ENCODE data around the gene BMAL1.

Gene BMAL1

DNA sequence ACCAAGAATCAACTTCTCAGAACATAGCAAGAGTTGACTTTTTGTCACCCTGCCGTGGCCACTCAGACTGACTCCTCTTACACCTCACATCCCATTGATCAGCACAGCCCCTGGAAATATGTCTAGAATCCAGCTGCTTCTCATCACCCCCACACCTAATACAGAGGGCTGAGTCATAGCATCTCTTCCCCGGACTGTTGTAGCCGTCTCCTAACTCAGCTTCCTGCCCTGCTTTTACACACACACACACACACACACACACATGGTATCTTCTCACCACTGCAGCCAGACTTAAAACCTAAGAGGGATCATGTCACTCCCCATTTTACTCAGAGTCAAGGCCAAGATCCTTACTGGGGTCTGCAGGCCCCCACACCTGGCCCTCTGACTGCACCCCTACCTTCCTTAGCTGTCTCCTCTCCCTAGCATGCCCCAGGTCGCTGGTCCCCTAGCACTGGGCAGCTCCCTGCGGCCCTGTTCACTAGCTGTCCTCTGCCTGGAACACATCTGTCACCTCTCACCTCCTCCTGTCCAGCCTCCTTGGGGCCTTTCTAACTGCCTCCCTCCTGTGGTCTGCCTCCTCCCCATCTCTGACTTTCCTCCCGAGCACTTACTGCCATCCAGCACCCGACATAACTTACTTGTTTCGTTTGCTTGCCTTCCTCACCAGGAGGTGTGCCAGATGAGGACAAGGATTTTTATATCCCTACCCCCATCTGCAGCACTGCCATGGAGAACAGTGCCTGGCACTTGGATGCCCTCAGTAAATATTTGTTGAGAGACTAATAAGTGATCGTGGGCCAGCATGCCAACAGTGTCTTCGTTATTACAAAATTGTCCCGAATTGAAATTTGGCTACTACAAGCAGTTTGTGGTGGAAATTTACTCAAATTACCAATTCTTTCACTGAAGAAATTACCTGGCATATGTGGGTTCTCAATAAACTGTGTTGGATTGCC is 61.9 kb downstream of the BMAL1 start:
- Mint-ChIP-seq H3K27ac (peak overlapping the region; percentile 87), H3K4me3 (peak overlapping the region; percentile 66), H3K4me1 (peaks cover 50% of the 10 kb centered on the region), H3K9me3 (no peaks in the 10 kb centered on the region), H3K36me3 (peaks cover 1% of the 10 kb centered on the region), H3K27me3 (no peaks in the 10 kb centered on the region)
- CTCF ChIA-PET, result interaction anchor here (0.5 to 6.6 kb wide), 5 partner anchors 21 to 130 kb away, joined by 3 to 59 read pairs (median 4); no protein-coding TSS in a partner anchor
- DNase-seq, result peak; percentile 65

DNA sequence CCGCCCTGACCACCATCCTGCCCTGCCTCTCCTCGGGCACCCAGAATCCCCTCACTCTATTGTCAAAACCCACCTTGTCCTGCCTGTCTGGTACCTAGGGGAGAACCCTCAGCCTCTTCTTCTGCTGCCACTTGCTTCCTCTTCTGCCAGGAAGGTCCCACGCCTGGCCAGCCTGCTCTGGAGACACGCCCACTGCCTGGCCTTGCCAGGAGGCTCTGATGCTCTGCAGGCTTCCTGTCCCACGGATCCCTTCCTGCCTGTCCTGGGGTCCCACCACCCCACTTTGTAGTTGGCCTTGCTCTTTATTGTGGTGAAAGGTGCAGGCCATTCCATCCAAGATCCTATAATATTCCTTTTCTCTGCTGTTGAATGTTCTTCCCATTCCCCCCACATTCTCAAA is 63.4 kb downstream of the BMAL1 start:
- CTCF ChIA-PET, result interaction anchor here (6.6 kb wide), 1 partner anchor 132 kb away, joined by 59 read pairs; no protein-coding TSS in a partner anchor

DNA sequence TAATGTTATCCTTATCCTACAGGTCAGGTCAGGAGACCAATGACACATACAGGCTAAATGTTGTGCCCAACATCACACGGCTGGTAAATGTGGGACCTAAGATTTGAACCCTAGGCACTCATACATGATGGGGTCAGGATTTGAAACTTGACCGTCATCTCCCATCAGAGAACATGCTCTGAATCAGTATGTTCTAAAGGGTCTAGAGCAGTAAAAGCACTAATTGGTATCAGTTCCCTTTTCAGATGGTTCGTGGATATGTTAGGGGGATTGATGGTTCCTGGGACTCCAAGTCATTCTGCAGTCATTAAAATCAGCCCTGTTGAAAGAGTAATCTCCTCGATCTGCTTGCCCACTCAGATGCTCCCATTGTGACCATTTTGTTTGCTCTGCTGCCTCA is 65.5 kb downstream of the BMAL1 start:
- peaks cover 1% of the 10 kb centered on the region for H3K36me3 Mint-ChIP-seq
- no peak for DNase-seq
- CTCF ChIA-PET, result interaction anchor here (0.7 to 3.8 kb wide), 16 partner anchors 7 to 159 kb away, joined by 3 to 26 read pairs (median 5); no protein-coding TSS in a partner anchor
- H3K4me3 Mint-ChIP-seq, result no peak overlapping the region
- no peaks in the 10 kb centered on the region for H3K9me3 Mint-ChIP-seq
- H3K27me3 Mint-ChIP-seq, result no peaks in the 10 kb centered on the region
- no peak overlapping the region for H3K27ac Mint-ChIP-seq
- H3K4me1 Mint-ChIP-seq, result peaks cover 46% of the 10 kb centered on the region

More for the DNA sequence above, 63.4 kb downstream of the BMAL1 start:
- H3K4me1 Mint-ChIP-seq, result peaks cover 49% of the 10 kb centered on the region
- H3K4me3 Mint-ChIP-seq, result no peak overlapping the region
- H3K27me3 Mint-ChIP-seq, result no peaks in the 10 kb centered on the region
- no peak overlapping the region for H3K27ac Mint-ChIP-seq
- no peaks in the 10 kb centered on the region for H3K9me3 Mint-ChIP-seq
- H3K36me3 Mint-ChIP-seq, result peaks cover 1% of the 10 kb centered on the region
- DNase-seq, result no peak

DNA sequence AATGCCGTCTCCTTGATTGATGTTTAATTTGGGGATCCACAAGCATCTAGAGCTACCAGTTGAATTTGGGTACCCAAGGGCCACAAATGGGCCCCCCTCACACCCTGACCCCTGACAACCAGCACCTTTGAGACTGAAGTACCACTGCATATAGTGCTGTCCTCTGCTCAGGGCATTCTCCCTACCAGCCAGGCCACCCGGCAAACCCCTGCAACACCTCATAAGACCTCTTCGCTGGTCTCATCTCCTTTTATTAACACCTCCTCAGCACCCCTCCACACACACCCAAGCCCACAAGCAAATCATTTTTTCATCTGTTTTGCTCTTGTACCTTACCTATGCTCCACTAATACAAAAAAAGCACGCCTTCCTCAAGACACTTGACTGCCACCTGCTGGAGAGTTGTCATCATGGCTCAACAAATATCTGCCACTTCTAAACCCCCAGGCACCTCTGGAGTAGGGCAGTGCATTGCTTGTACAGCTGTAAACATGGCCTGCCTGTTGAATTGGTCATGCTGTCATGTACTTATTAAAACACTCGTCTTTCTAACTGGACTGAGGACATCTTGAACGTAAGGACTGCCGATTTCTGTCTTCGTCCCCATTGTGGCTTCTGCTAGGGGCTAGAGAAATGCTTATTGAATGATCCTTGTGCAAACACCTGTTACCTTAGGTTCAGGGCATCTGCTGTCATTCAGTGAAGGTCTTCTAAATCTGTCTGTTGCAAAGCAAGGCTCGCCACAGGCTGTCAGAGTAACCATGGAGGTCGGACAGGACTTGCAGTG is 66.5 kb downstream of the BMAL1 start:
- H3K36me3 Mint-ChIP-seq, result peaks cover 1% of the 10 kb centered on the region
- peak; percentile 85 for DNase-seq
- H3K4me3 Mint-ChIP-seq, result no peak overlapping the region
- H3K27ac Mint-ChIP-seq, result no peak overlapping the region
- no peaks in the 10 kb centered on the region for H3K27me3 Mint-ChIP-seq
- no peaks in the 10 kb centered on the region for H3K9me3 Mint-ChIP-seq
- peaks cover 42% of the 10 kb centered on the region for H3K4me1 Mint-ChIP-seq
- CTCF ChIA-PET, result interaction anchor here (0.7 to 3.8 kb wide), 26 partner anchors 8 to 173 kb away, joined by 3 to 26 read pairs (median 4); no protein-coding TSS in a partner anchor

DNA sequence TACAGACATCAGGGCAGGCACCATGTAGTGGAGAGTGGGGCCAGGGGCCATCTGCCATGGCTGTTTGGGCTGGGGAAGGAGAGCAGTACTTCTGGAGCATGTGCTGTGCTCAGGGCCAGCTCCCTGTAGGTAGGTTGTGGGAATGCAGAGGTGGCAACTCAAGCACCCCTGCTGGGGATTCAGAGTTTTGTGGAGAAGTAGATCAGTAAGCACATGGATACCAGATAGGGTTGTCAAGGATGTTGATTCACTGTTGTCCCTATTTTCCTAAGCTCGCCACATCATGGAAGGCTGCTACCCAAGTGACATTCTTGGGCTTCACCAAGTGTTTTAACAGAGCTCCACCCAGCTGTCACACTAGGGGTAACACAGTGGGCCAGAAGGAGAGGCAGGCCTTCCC is 67.2 kb downstream of the BMAL1 start:
- Mint-ChIP-seq H3K4me1 (peaks cover 35% of the 10 kb centered on the region), H3K27me3 (no peaks in the 10 kb centered on the region), H3K9me3 (no peaks in the 10 kb centered on the region), H3K4me3 (no peak overlapping the region), H3K27ac (no peak overlapping the region), H3K36me3 (peaks cover 1% of the 10 kb centered on the region)
- no peak for DNase-seq
- CTCF ChIA-PET, result interaction anchor here (0.7 to 3.8 kb wide), 19 partner anchors 9 to 381 kb away, joined by 3 to 22 read pairs (median 4); no protein-coding TSS in a partner anchor

DNA sequence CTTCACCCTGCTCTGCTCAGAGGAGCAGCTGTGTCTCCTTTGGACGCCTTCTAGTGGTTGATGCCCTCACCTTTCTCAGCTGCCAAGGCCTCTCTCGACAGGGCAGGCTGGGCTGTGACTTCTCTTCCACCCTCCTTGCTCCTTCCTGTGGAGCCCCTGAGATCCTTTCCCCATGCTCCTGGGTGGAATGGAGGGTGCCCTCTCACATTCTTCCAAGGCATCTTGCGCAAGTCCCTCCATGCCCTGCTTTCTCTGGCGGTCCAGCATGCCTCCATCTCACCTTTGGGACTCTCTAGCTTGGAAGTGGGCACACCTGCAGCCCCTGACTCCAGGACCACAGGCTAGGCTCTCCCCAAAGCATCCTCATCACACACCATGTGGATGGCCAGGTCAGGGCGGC is 68.9 kb downstream of the BMAL1 start:
- no peaks in the 10 kb centered on the region for H3K9me3 Mint-ChIP-seq
- DNase-seq, result no peak
- H3K36me3 Mint-ChIP-seq, result peaks cover 8% of the 10 kb centered on the region
- no peak overlapping the region for H3K4me3 Mint-ChIP-seq
- no peaks in the 10 kb centered on the region for H3K27me3 Mint-ChIP-seq
- CTCF ChIA-PET, result interaction anchor here (1.2 to 3.8 kb wide), 5 partner anchors 11 to 138 kb away, joined by 3 to 22 read pairs (median 8); no protein-coding TSS in a partner anchor
- H3K27ac Mint-ChIP-seq, result no peak overlapping the region
- peaks cover 18% of the 10 kb centered on the region for H3K4me1 Mint-ChIP-seq

DNA sequence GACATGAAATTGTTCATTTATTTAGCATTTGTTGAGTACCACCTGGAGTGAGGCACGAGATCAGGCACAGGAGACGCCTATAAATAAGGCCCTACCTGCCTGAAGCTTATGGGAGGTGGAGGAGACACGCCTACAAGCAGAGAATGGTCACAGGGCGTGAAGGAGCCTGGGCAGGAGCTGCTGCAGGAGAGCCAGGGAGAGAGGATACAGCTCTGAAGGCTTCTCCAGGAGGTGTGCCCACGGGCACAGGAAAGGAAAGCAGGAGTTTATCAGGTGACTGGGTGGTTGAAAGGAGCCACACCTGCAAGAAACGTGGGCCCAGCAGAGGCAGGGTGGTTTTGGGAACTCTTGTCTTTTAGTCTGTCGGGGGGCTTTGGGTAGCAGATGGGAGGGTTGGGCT is 70.3 kb downstream of the BMAL1 start:
- no peak for DNase-seq
- no peaks in the 10 kb centered on the region for H3K27me3 Mint-ChIP-seq
- H3K27ac Mint-ChIP-seq, result peak overlapping the region; percentile 21
- no peak overlapping the region for H3K4me3 Mint-ChIP-seq
- H3K9me3 Mint-ChIP-seq, result no peaks in the 10 kb centered on the region
- peaks cover 14% of the 10 kb centered on the region for H3K36me3 Mint-ChIP-seq
- H3K4me1 Mint-ChIP-seq, result peaks cover 17% of the 10 kb centered on the region
- CTCF ChIA-PET, result interaction anchor here (1.0 kb wide), 1 partner anchor 97 kb away, joined by 3 read pairs; no protein-coding TSS in a partner anchor

DNA sequence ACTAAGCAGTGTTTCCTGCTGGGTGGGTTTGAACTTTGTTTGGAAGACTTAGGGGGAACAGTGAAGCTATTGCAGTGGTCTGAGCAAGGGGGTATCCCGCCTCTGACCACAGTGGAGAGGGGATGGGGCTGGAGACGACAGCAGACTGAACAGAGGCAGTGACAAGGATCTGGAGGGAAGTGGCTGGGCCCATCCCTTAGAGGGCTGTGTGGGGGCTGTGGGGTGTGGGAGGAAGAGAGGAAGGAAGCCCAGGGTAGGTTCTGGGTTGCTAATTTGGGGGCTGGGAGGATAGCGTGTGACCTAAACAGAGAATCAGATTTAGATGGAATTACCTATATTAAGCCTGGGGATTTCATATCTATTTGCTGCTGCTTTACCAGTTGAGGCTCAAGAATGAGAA is 70.7 kb downstream of the BMAL1 start:
- no peaks in the 10 kb centered on the region for H3K9me3 Mint-ChIP-seq
- no peak overlapping the region for H3K4me3 Mint-ChIP-seq
- H3K4me1 Mint-ChIP-seq, result peaks cover 18% of the 10 kb centered on the region
- DNase-seq, result no peak
- H3K27ac Mint-ChIP-seq, result peak overlapping the region; percentile 2
- CTCF ChIA-PET, result no interaction called here
- peaks cover 14% of the 10 kb centered on the region for H3K36me3 Mint-ChIP-seq
- H3K27me3 Mint-ChIP-seq, result no peaks in the 10 kb centered on the region

DNA sequence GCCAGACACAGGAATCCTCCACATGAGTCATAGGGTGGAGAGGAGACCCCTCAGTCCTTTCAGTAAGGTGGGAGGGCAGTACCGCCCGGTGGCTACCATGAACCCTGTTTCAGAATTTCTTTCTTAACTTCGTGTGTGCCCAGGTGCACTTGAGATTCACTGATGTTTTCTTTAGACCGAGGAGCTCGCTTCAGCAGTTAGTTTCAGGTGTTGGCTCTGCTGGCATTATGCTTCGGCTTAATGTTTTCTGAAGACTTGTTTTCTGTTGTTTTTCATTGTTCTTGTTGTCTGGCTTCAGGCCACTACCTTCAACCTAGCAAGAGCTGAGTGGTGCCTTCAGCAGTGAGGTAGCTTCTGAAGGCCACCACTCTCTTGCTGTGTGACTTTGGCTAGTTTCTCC is 71.5 kb downstream of the BMAL1 start:
- CTCF ChIA-PET, result no interaction called here
- DNase-seq, result no peak
- Mint-ChIP-seq H3K36me3 (peaks cover 13% of the 10 kb centered on the region), H3K27me3 (no peaks in the 10 kb centered on the region), H3K4me1 (peaks cover 18% of the 10 kb centered on the region), H3K4me3 (no peak overlapping the region), H3K27ac (no peak overlapping the region), H3K9me3 (no peaks in the 10 kb centered on the region)

DNA sequence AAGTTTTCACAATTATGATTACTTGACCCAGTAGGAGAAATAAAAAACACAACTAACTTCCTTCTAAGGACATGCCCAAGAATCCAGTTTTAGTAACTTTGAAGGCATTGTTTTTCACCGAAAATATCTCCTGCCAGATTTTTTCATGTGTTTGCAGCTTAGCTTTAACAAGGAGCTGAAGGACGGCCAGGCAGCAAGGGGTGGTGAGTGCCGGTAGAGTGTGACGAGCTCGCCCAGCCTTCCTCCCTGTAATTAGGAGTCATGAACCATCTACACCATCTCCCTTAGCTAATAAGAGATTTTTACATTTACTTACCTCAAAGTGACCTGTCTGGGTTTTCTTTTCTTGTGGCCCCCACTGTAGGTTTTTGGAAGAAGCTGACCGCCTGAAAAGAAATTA is 72.0 kb downstream of the BMAL1 start:
- DNase-seq, result no peak
- peaks cover 20% of the 10 kb centered on the region for H3K4me1 Mint-ChIP-seq
- no peaks in the 10 kb centered on the region for H3K9me3 Mint-ChIP-seq
- peaks cover 18% of the 10 kb centered on the region for H3K36me3 Mint-ChIP-seq
- CTCF ChIA-PET, result interaction anchor here (0.5 to 1.8 kb wide), 2 partner anchors 14 to 430 kb away, joined by 3 to 8 read pairs; no protein-coding TSS in a partner anchor
- H3K4me3 Mint-ChIP-seq, result no peak overlapping the region
- H3K27me3 Mint-ChIP-seq, result no peaks in the 10 kb centered on the region
- H3K27ac Mint-ChIP-seq, result no peak overlapping the region

DNA sequence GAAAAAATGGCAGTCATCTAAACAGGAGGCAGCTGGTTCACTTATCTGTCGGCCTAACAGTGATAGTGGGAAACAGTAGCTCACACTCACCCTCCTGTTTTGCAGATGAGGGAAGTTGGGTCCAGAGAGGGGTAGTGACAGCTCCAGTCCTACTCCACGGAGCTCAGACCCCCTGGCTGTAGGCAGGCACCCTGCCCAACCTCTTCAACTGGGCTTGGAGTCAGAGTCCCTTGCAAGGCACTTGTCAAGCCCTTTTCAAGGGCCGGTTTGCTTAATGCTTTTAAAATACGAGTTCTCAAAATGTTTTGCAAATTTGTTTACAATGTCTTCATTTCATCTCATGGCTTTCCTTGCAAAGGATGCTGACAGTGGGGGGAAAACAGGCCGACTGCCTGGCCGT is 75.1 kb downstream of the BMAL1 start:
- Mint-ChIP-seq H3K27me3 (no peaks in the 10 kb centered on the region), H3K36me3 (peaks cover 28% of the 10 kb centered on the region), H3K4me3 (no peak overlapping the region), H3K9me3 (no peaks in the 10 kb centered on the region), H3K4me1 (peaks cover 15% of the 10 kb centered on the region), H3K27ac (peak overlapping the region; percentile 62)
- DNase-seq, result no peak
- CTCF ChIA-PET, result interaction anchor here (1.0 to 2.2 kb wide), 3 partner anchors 32 to 103 kb away, joined by 3 to 11 read pairs (median 3); no protein-coding TSS in a partner anchor

DNA sequence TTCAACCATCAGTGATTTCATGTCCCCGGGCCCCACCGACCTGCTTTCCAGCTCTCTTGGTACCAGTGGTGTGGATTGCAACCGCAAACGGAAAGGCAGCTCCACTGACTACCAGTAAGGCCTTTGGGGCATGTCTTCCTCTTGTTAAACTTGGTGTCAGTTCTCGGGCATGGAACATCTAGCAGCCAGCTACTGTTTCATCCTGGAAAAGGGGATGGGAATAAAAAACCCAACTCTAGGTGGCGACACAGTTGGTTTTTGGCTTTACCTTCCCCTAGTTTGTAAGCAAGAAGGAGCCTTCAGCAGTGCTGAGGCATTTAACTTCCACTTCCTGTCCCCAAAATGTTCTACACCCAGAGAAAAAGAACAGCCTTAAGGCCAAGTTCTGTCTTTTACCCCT is 76.7 kb downstream of the BMAL1 start:
- Mint-ChIP-seq H3K27ac (no peak overlapping the region), H3K4me1 (peaks cover 6% of the 10 kb centered on the region), H3K4me3 (no peak overlapping the region), H3K27me3 (no peaks in the 10 kb centered on the region), H3K36me3 (peaks cover 38% of the 10 kb centered on the region), H3K9me3 (no peaks in the 10 kb centered on the region)
- DNase-seq, result no peak
- CTCF ChIA-PET, result interaction anchor here (0.8 to 2.8 kb wide), 5 partner anchors 9 to 113 kb away, joined by 3 to 11 read pairs (median 4); no protein-coding TSS in a partner anchor

DNA sequence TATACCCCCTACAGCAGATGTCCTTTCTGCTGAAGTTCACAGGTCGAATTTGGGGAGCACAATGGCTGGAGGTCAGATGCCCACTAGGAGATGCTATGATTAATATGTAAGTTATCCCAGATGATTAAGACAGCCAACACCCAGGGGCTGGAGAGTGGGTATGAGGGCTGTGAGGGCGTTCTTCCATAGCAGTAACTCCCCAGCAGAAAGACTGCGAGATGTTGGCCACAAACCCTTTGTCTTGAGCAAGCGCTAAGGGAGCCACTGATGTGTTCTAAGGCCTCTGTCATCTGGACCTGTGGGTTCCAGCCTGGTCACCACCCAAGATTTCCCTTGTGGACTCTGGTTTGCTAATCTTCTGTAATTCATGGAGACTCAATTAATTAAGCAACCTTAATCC is 77.6 kb downstream of the BMAL1 start:
- Mint-ChIP-seq H3K9me3 (no peaks in the 10 kb centered on the region), H3K27me3 (no peaks in the 10 kb centered on the region), H3K27ac (no peak overlapping the region), H3K36me3 (peaks cover 38% of the 10 kb centered on the region), H3K4me3 (no peak overlapping the region), H3K4me1 (peaks cover 6% of the 10 kb centered on the region)
- DNase-seq, result no peak
- CTCF ChIA-PET, result interaction anchor here (2.8 kb wide), 1 partner anchor 10 kb away, joined by 10 read pairs; no protein-coding TSS in a partner anchor

DNA sequence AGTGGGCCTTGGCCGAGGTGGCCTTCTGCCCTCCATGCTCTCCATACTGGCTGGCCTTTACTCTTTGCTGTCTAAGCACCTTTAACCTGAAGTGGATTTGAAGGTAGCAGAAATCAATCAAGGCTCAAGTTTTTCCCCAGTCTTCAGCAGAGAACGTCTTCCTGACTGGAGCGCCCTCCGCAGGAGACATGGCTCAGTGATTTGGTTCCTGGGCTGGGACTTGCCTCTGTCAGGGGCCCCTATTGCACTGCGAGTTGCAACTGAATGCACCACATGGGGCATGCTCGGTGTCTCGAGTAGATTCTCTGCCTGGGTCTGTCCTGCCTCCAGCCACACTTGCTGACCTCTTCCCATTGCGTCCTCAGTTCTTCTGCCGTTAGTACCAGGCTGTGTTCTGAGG is 79.6 kb downstream of the BMAL1 start:
- Mint-ChIP-seq H3K4me1 (peaks cover 6% of the 10 kb centered on the region), H3K27me3 (no peaks in the 10 kb centered on the region), H3K27ac (peak overlapping the region; percentile 37), H3K4me3 (no peak overlapping the region), H3K9me3 (no peaks in the 10 kb centered on the region), H3K36me3 (peaks cover 36% of the 10 kb centered on the region)
- no peak for DNase-seq
- CTCF ChIA-PET, result interaction anchor here (1.1 kb wide), 1 partner anchor 147 kb away, joined by 3 read pairs; no protein-coding TSS in a partner anchor

Data from activated naive CD4-positive, alpha-beta T cell treated with anti-CD3 and anti-CD28 coated beads, Interleukin-2, amount 10 ng/mL, durations not matched to agents 7 days and 5 days (primary cell).